HCT116 (cell line): ENCODE measurements around the gene RAB40C. TPM values are rescaled to one million over a fixed set of nuclear protein-coding genes. Genes with fewer than 3 reads are reported as not detected.
A peak's percentile ranks its signal among the peaks of the same experiment; 100 is the strongest.

Experiments used
- ATAC-seq: fragments of 200-7000 bp; cut with Tn5 transposase; 2 replicates; pipeline ENCODE4 v1.9.1; 2020; ENCODE audit warnings: mild to moderate bottlenecking, moderate library complexity
- BruUV-seq: library from RNA; stranded (reverse); fragments of 400-500 nt; replicated peaks from 2 replicates; lab custom pipeline; 2021; lab: Mats Ljungman, UMichigan
- CTCF ChIA-PET: fragments of 300-600 bp; sonication (Branson Sonifier 250); formaldehyde crosslinking; loops from one replicate; lab custom pipeline; 2021; ENCODE audit warnings: antibody characterized with exemption; lab: Charles Lee
- POLR2A ChIA-PET: fragments of 300-600, 350-600 bp; sonication (Branson Sonifier 250); formaldehyde crosslinking; loops from one replicate; lab custom pipeline; 2021; ENCODE audit warnings: antibody characterized with exemption; lab: Charles Lee
- RAD21 ChIA-PET, 2 experiments: fragments of 300-600 bp; sonication (Branson Sonifier 250); formaldehyde crosslinking; loops; one replicate each; lab custom pipeline; 2023; ENCODE audit warnings: low total read pairs in 2 of 2; ENCODE audit not compliant: uncharacterized antibody in 2 of 2, unreplicated experiment in 2 of 2, low non-redundant PET in 1 of 2; lab: Charles Lee
- DNase-seq: peaks from one replicate; pipeline ENCODE4 v3.0.0-alpha.2; 2010; ENCODE audit warnings: low read depth, low spot score
- H2AFZ ChIP-seq: fragments of 200-600 bp; shearing (Covaris generic), sonication (generic); 2 replicates; pipeline ENCODE4 v1.6.1; 2017; ENCODE audit warnings: low read depth, mixed run types, mixed read lengths, antibody characterized with exemption, low read length; ENCODE audit not compliant: poor library complexity, severe bottlenecking
- H3K27ac ChIP-seq: 2 replicates; pipeline ENCODE4 v1.5.1; 2012; ENCODE audit warnings: low read depth, low read length
- H3K27me3 ChIP-seq: fragments of 200-600 bp; sonication (generic); 2 replicates; pipeline ENCODE4 v1.6.1; 2016; ENCODE audit warnings: mixed run types, low read length, mixed read lengths; ENCODE audit not compliant: insufficient read depth
- H3K36me3 ChIP-seq, 2 experiments: fragments of 200-500 bp in 1 of 2; fragments of 200-600 bp in 1 of 2; sonication (Bioruptor generic) in 1 of 2; sonication (generic) in 1 of 2; 2 replicates each; pipeline versions ENCODE4 v1.5.1 to v1.6.1; 2014 to 2016; ENCODE audit warnings: low read length in 2 of 2, inconsistent platforms in 1 of 2, mixed read lengths in 1 of 2, mixed run types in 1 of 2; ENCODE audit not compliant: insufficient read depth in 2 of 2, control insufficient read depth in 1 of 2
- H3K4me1 ChIP-seq, 2 experiments: fragments of 200-600 bp in 1 of 2; sonication (generic) in 1 of 2; 2 replicates each; pipeline versions ENCODE4 v1.5.1 to v1.6.1; 2012 to 2017; ENCODE audit warnings: low read length in 2 of 2, inconsistent platforms in 1 of 2, mild to moderate bottlenecking in 1 of 2, mixed read lengths in 1 of 2, mixed run types in 1 of 2, moderate library complexity in 1 of 2; ENCODE audit not compliant: insufficient read depth in 2 of 2, control insufficient read depth in 1 of 2
- H3K4me2 ChIP-seq: fragments of 200-600 bp; sonication (generic); 2 replicates; pipeline ENCODE4 v1.6.1; 2017; ENCODE audit warnings: mixed run types, low read length, mixed read lengths
- H3K4me3 ChIP-seq, 2 experiments: fragments of 200-600 bp in 1 of 2; sonication (generic) in 1 of 2; replicated peaks in 1 of 2; 2 replicates each; pipeline ENCODE4 v1.5.1; 2011 to 2016; ENCODE audit warnings: low read length in 2 of 2, control low read depth in 1 of 2, low read depth in 1 of 2, mild to moderate bottlenecking in 1 of 2, mixed read lengths in 1 of 2, mixed run types in 1 of 2
- H3K79me2 ChIP-seq: fragments of 200-600 bp; sonication (generic); 2 replicates; pipeline ENCODE4 v1.6.1; 2017; ENCODE audit warnings: mild to moderate bottlenecking, mixed run types, low read length, moderate library complexity, mixed read lengths; ENCODE audit not compliant: insufficient read depth
- H3K9ac ChIP-seq: fragments of 200-600 bp; sonication (generic); 2 replicates; pipeline ENCODE4 v1.6.1; 2016; ENCODE audit warnings: low read length, mixed read lengths
- H3K9me2 ChIP-seq: fragments of 200-600 bp; sonication (generic), shearing (Covaris generic); 2 replicates; pipeline ENCODE4 v1.6.1; 2017; ENCODE audit warnings: mixed run types, mild to moderate bottlenecking, moderate library complexity; ENCODE audit not compliant: insufficient read depth
- H3K9me3 ChIP-seq, 2 experiments: fragments of 200-500 bp in 1 of 2; fragments of 200-600 bp in 1 of 2; sonication (Bioruptor generic) in 1 of 2; sonication (generic) in 1 of 2; 2 replicates each; pipeline ENCODE4 v1.6.1; 2014 to 2017; ENCODE audit warnings: low read length in 2 of 2, mixed read lengths in 2 of 2, inconsistent platforms in 1 of 2, low read depth in 1 of 2, mild to moderate bottlenecking in 1 of 2, mixed run types in 1 of 2, moderate library complexity in 1 of 2; ENCODE audit not compliant: control insufficient read depth in 1 of 2, insufficient read depth in 1 of 2
- H4K20me1 ChIP-seq: fragments of 200-600 bp; sonication (generic), shearing (Covaris generic); 2 replicates; pipeline ENCODE4 v1.6.1; 2017; ENCODE audit warnings: mixed run types, mild to moderate bottlenecking, moderate library complexity; ENCODE audit not compliant: insufficient read depth
- ATF3 ChIP-seq: IDR thresholded peaks from 2 replicates; pipeline ENCODE4 v1.6.1; 2012
- FOSL1 ChIP-seq: IDR thresholded peaks from 2 replicates; pipeline ENCODE4 v1.6.1; 2012; ENCODE audit warnings: low read depth
- MAX ChIP-seq: IDR thresholded peaks from 2 replicates; pipeline ENCODE4 v1.6.1; 2012
- POLR2A ChIP-seq: IDR thresholded peaks from 2 replicates; pipeline ENCODE4 v1.7.0; 2011; ENCODE audit warnings: borderline replicate concordance; ENCODE audit not compliant: insufficient read depth, insufficient read length; ENCODE audit errors: extremely low read depth
- POLR2AphosphoS5 ChIP-seq: IDR thresholded peaks from 2 replicates; pipeline ENCODE4 v1.6.1; 2011; ENCODE audit warnings: mild to moderate bottlenecking, low read depth, low read length, moderate library complexity
- RAD21 ChIP-seq: IDR thresholded peaks from 2 replicates; pipeline ENCODE4 v1.6.1; 2012; ENCODE audit warnings: low read depth, mild to moderate bottlenecking
- REST ChIP-seq: IDR thresholded peaks from 2 replicates; pipeline ENCODE4 v1.6.1; 2012; ENCODE audit warnings: low read depth
- ZFX ChIP-seq: fragments of 450-650 bp; IDR thresholded peaks from 2 replicates; pipeline ENCODE4 v1.6.1; 2017
- ZNF274 ChIP-seq: fragments of 200-500 bp; sonication (Bioruptor generic); IDR thresholded peaks from 2 replicates; pipeline ENCODE4 v1.6.1; 2014; ENCODE audit warnings: mild to moderate bottlenecking, low read depth, low read length, inconsistent platforms
- intact Hi-C: fragments of 100-400 bp; cut with micrococcal nuclease; formaldehyde crosslinking; loops from 2 replicates; pipeline ENCODE4 v1.10.0; 2022
- total RNA-seq: library from RNA; stranded (reverse); gene quantifications from one replicate; pipeline ENCODE4 v1.2.1, GENCODE V29; 2021; ENCODE audit not compliant: unreplicated experiment
- TF ChIP-seq, protein P1 (sequence below), 3 experiments: fragments of 200-600 bp in 1 of 3; sonication (generic) in 1 of 3; IDR thresholded peaks in 2 of 3; conservative IDR thresholded peaks in 1 of 3; 2 replicates each; pipeline ENCODE4 v1.5.1; 2012 to 2017; ENCODE audit warnings: low read depth in 2 of 3, low read length in 2 of 3, antibody characterized with exemption in 1 of 3, borderline replicate concordance in 1 of 3, control low read depth in 1 of 3, mild to moderate bottlenecking in 1 of 3, mixed read lengths in 1 of 3, mixed run types in 1 of 3, moderate library complexity in 1 of 3; ENCODE audit not compliant: insufficient read depth in 1 of 3
- TF ChIP-seq, protein P2 (sequence below): IDR thresholded peaks from 2 replicates; pipeline ENCODE4 v1.6.1; 2011; ENCODE audit warnings: mild to moderate bottlenecking, low read length, moderate library complexity; ENCODE audit not compliant: insufficient replicate concordance; ENCODE audit errors: extremely low read depth

RAB40C gene
- total RNA-seq, 1 experiment from 2014 or later = 14.1 TPM

GRCh38 chr16:585351-585750 lies 4.5 kb upstream of the RAB40C start:
- no peaks in the 10 kb centered on the region for H3K36me3 ChIP-seq
- H3K4me1 ChIP-seq = peaks cover 2 to 12% of the 10 kb centered on the region in 2 experiments; a peak in 2 of 4 replicates
- no peak for DNase-seq
- intact Hi-C loops = no loop called here
- no peak overlapping the region for H3K4me3 ChIP-seq
- H4K20me1 ChIP-seq = no peaks in the 10 kb centered on the region
- RAD21 ChIA-PET = no interaction called here
- no peaks in the 10 kb centered on the region for H3K9me2 ChIP-seq
- H3K4me2 ChIP-seq = no peak overlapping the region
- no peak overlapping the region for H3K27ac ChIP-seq
- BruUV-seq = no TSS peak
- H3K27me3 ChIP-seq = no peaks in the 10 kb centered on the region
- no peak overlapping the region for H3K9ac ChIP-seq
- TF ChIP-seq ATF3 = no peak
- TF ChIP-seq RAD21 = no peak
- TF ChIP-seq FOSL1 = no peak
- peak; percentile 34; the same call in 1 of the 2 replicates for TF ChIP-seq MAX
- no peak for TF ChIP-seq ZFX
- TF ChIP-seq, protein P1, sequence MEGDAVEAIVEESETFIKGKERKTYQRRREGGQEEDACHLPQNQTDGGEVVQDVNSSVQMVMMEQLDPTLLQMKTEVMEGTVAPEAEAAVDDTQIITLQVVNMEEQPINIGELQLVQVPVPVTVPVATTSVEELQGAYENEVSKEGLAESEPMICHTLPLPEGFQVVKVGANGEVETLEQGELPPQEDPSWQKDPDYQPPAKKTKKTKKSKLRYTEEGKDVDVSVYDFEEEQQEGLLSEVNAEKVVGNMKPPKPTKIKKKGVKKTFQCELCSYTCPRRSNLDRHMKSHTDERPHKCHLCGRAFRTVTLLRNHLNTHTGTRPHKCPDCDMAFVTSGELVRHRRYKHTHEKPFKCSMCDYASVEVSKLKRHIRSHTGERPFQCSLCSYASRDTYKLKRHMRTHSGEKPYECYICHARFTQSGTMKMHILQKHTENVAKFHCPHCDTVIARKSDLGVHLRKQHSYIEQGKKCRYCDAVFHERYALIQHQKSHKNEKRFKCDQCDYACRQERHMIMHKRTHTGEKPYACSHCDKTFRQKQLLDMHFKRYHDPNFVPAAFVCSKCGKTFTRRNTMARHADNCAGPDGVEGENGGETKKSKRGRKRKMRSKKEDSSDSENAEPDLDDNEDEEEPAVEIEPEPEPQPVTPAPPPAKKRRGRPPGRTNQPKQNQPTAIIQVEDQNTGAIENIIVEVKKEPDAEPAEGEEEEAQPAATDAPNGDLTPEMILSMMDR (IDR thresholded peaks at IDR 0.05 in 2 of 3, conservative IDR thresholded peaks at IDR 0.05 in 1 of 3; ENCODE audit: borderline replicate concordance in 1 of 3, insufficient read depth in 1 of 3, low read depth in 2 of 3, low read length in 2 of 3) = 0 out of 6 replicates have a peak, but pooled peaks of 1 of the 3 experiments have one; percentile 14
- TF ChIP-seq, protein P2, sequence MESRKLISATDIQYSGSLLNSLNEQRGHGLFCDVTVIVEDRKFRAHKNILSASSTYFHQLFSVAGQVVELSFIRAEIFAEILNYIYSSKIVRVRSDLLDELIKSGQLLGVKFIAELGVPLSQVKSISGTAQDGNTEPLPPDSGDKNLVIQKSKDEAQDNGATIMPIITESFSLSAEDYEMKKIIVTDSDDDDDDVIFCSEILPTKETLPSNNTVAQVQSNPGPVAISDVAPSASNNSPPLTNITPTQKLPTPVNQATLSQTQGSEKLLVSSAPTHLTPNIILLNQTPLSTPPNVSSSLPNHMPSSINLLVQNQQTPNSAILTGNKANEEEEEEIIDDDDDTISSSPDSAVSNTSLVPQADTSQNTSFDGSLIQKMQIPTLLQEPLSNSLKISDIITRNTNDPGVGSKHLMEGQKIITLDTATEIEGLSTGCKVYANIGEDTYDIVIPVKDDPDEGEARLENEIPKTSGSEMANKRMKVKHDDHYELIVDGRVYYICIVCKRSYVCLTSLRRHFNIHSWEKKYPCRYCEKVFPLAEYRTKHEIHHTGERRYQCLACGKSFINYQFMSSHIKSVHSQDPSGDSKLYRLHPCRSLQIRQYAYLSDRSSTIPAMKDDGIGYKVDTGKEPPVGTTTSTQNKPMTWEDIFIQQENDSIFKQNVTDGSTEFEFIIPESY = no peak
- TF ChIP-seq REST = no peak
- no peak for TF ChIP-seq POLR2A
- no peak for TF ChIP-seq POLR2AphosphoS5
- TF ChIP-seq ZNF274 = no peak
- CTCF ChIA-PET = interaction anchor here (1.1 to 1.2 kb wide), 2 partner anchors 8 to 194 kb away, joined by 3 to 4 read pairs; no protein-coding TSS in a partner anchor
- peaks cover 12% of the 10 kb centered on the region; the same call in 1 of the 2 replicates for H3K79me2 ChIP-seq
- peak; percentile 35 for ATAC-seq
- POLR2A ChIA-PET = no interaction called here
- no peaks in the 10 kb centered on the region for H3K9me3 ChIP-seq
- H2AFZ ChIP-seq = no peak overlapping the region
